Heart left ventricle (tissue), 13 donors: ENCODE measurements around the gene NFS1.

ENCODE experiments used
- POLR2A ChIP-seq, 2 donors: fragments of 450-650 bp; IDR thresholded peaks; one replicate each; pipeline ENCODE4 v1.6.1; 2017; ENCODE audit warnings: antibody characterized with exemption in 2 of 2, mild to moderate bottlenecking in 2 of 2, moderate library complexity in 2 of 2
- TF ChIP-seq, protein P1 (sequence below), 12 donors: fragments of 200-600 bp; sonication (generic) in 4 of 12; IDR thresholded peaks; one replicate each; pipeline versions ENCODE4 v1.5.0 to v1.8.0; 2018 to 2022; ENCODE audit warnings: antibody characterized with exemption in 12 of 12, mild to moderate bottlenecking in 5 of 12
- donor health status: ischemic (EF 13 %, LVEDD 7.1; RV severe dilation, severe dysfunction).
- donor health status: DM: no; HTN: yes; CAD: no.
- donor health status: DM: no; HTN: no; CAD: no.
- donor health status: ischemic (EF 25% LVEDD 6.9; RV normal size, moderate dysfunction).
- donor health status: ischemic (EF 25% LVEDD 5.7; RV mildly dilated, moderate dysfunction).
- donor health status: ischemic (EF 35%, LVEDD 5.7; RV mildly dilated, moderate dysfunction).
- donor health status: nonischemic (EF 11% LVEDD 7.7; RV severe dilation, severe dysfunction).
- donor health status: DM: yes; HTN: yes; CAD: no.
- donor health status: PGD.
- donor health status: ischemic (EF 29% LVEDD 5.4; RV normal size, mild dysfunction).
- donor health status: nonischemic (EF 23%, LVEDD 6.1; RV moderate dilation, normal function).

DNA sequence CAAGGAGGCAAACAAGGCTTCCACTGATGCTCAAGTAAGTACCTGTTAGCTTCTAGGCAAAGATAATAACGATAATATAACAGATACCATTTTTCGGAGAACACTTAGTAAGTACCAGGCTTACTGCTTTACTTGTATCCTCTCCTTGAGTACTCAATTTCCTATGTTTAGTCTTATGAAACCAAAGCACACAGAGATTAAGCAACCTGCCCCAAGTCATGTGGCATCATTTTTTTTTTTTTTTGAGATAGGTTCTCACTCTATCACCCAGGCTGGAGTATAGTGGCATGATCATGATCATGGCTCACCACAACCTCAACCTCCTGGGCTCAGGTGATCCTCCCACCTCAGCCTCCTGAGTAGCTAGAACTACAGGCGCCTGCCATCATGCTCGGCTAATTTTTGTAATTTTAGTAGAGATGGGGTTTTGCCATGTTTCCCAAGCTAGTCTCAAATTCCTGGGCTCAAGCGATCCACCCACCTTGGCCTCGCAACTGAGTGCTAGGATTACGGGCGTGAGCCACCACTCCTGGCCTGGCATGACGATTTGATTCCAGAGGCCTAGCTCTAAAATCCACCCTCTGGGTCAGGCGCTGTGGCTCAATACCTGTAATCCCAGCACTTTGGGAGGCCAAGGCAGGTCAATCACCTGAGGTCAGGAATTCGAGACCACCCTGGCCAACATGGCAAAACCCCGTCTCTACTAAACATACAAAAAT is 69.6 kb downstream of the NFS1 start:
- TF ChIP-seq, protein P1, sequence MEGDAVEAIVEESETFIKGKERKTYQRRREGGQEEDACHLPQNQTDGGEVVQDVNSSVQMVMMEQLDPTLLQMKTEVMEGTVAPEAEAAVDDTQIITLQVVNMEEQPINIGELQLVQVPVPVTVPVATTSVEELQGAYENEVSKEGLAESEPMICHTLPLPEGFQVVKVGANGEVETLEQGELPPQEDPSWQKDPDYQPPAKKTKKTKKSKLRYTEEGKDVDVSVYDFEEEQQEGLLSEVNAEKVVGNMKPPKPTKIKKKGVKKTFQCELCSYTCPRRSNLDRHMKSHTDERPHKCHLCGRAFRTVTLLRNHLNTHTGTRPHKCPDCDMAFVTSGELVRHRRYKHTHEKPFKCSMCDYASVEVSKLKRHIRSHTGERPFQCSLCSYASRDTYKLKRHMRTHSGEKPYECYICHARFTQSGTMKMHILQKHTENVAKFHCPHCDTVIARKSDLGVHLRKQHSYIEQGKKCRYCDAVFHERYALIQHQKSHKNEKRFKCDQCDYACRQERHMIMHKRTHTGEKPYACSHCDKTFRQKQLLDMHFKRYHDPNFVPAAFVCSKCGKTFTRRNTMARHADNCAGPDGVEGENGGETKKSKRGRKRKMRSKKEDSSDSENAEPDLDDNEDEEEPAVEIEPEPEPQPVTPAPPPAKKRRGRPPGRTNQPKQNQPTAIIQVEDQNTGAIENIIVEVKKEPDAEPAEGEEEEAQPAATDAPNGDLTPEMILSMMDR (IDR thresholded peaks at IDR 0.05), result no peak
- TF ChIP-seq POLR2A (IDR thresholded peaks at IDR 0.05), result no peak
